ENCODE data around the gene CCDC191.

The CCDC191 gene

GRCh38 chr3:113948015-113948917 is 108.1 kb downstream of the CCDC191 start:
- no peak for TF ChIP-seq ZFX (IDR thresholded peaks at IDR 0.05; ENCODE audit: borderline replicate concordance)
- TF ChIP-seq, protein P1, sequence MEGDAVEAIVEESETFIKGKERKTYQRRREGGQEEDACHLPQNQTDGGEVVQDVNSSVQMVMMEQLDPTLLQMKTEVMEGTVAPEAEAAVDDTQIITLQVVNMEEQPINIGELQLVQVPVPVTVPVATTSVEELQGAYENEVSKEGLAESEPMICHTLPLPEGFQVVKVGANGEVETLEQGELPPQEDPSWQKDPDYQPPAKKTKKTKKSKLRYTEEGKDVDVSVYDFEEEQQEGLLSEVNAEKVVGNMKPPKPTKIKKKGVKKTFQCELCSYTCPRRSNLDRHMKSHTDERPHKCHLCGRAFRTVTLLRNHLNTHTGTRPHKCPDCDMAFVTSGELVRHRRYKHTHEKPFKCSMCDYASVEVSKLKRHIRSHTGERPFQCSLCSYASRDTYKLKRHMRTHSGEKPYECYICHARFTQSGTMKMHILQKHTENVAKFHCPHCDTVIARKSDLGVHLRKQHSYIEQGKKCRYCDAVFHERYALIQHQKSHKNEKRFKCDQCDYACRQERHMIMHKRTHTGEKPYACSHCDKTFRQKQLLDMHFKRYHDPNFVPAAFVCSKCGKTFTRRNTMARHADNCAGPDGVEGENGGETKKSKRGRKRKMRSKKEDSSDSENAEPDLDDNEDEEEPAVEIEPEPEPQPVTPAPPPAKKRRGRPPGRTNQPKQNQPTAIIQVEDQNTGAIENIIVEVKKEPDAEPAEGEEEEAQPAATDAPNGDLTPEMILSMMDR (IDR thresholded peaks at IDR 0.05): no peak
- H3K27ac ChIP-seq: peak overlapping the region; percentile 86

DNA sequence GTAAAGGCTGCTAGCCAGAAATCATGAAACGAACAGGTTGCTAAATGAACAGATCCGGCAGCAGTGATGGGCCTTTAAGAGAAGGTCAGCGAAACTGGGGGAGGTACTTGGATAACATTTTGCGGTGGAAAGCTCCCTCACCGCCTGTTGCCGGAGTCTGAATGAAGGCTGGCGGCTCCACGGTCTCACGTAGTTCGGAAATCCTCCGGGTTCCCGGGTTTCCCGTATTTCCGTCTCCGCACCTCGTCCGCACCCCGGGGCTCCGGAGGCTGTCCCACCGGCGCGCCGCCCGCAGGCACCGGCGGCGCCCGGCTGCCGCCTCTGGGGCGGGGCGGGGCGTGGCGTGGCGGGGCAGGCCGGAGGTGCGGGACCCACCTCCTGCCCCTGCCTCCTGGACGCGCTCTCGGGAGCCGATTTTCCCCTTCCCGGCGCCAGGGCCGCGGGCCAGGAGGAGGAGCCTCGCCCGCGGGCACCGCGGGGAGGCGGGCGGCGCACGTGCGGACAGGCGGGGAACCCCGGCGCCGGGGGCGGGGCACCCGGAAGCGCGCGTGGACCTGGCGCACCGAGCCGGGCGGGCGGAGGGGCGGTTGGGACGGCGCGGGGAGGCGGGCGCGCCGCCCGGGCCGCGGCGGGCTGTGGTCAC is 108.8 kb downstream of the CCDC191 start, which contains the start of gene ZDHHC23:
ZDHHC23 (plus strand) TSS at position 642 of the 643 bp plus-strand sequence. CDS start 790 bp downstream, outside the sequence.
- H3K27ac ChIP-seq: peak within 1 kb of the TSS; percentile 86
- TF ChIP-seq, protein P1 (IDR thresholded peaks at IDR 0.05): peak; percentile 10; the same call in 1 of the 2 replicates
- TF ChIP-seq ZFX (IDR thresholded peaks at IDR 0.05; ENCODE audit: borderline replicate concordance): no peak

GRCh38 chr3:113946831-113947230 is 109.5 kb downstream of the CCDC191 start:
- TF ChIP-seq ZFX (IDR thresholded peaks at IDR 0.05; ENCODE audit: borderline replicate concordance): no peak
- TF ChIP-seq, protein P1 (IDR thresholded peaks at IDR 0.05): no peak
- peak overlapping the region; percentile 86 for H3K27ac ChIP-seq

DNA sequence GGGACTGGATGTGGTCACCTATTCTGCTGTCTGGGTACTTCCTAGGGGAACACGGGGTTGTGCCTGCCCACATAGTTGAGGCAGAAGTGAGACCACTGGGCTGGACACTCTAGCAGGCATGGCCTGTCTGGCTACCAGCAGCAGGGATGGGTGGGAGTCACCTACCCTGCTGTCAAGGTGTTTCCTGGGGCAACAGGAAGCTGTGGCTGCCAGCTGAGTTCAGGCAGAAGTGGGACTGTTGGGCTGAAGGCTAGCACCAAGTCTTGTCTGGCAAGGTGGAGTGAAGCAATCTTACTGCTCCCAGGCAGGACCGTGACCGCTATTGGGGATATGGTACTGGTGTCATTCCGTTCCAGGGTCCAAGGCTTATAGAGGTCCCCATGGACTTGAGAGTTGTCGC is 128.8 kb downstream of the CCDC191 start:
- H3K27ac ChIP-seq: no peak overlapping the region
- no peak for TF ChIP-seq ZFX (IDR thresholded peaks at IDR 0.05; ENCODE audit: borderline replicate concordance)
- TF ChIP-seq, protein P1 (IDR thresholded peaks at IDR 0.05): no peak

DNA sequence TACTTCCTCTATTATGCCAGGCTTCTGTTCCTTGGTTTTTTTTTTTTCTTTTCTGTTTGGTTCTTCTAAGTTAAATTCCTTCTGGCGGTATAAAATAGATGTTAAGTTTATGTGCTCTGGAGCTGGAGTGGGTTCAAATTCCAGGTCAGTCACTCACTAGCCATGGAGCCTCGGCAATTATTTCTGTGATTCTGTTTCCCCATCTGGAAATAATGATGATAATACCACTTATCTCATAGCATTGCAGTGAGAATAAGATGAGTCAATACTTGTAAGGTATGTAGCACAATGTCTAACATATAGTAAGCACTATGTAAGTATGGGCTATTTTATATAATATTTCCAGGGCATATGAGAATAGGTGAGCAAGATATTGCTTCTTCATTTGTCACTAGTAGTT is 141.7 kb downstream of the CCDC191 start:
- TF ChIP-seq ZFX (IDR thresholded peaks at IDR 0.05; ENCODE audit: borderline replicate concordance): no peak
- TF ChIP-seq, protein P1 (IDR thresholded peaks at IDR 0.05): no peak
- no peak overlapping the region for H3K27ac ChIP-seq

All from 22Rv1 (cell line).